HG03097 (cell line): ENCODE results near the gene PIMREG.

Experiments used
- ATAC-seq: cut with Tn5 transposase; IDR thresholded peaks from one replicate; pipeline ENCODE4 v1.9.1; 2021; ENCODE audit not compliant: unreplicated experiment, low FRiP score

PIMREG gene

GRCh38 chr17:6460531-6461161 is 16.4 kb downstream of the PIMREG start:
- no peak for ATAC-seq

GRCh38 chr17:6461246-6461645 is 17.0 kb downstream of the PIMREG start:
- ATAC-seq, result no peak

- no peak for ATAC-seq
These were observed 17.7 kb downstream of the PIMREG start for GRCh38 chr17:6461792-6462524.

GRCh38 chr17:6462692-6463091 is 18.4 kb downstream of the PIMREG start:
- ATAC-seq, result no peak

- ATAC-seq, result no peak
These were observed 19.6 kb downstream of the PIMREG start for GRCh38 chr17:6463616-6464445.

GRCh38 chr17:6464446-6465041 is 20.3 kb downstream of the PIMREG start:
- no peak for ATAC-seq

- no peak for ATAC-seq
These were observed 21.1 kb downstream of the PIMREG start for GRCh38 chr17:6465206-6466003.

- ATAC-seq, result no peak
These were observed 23.3 kb downstream of the PIMREG start for GRCh38 chr17:6467567-6467966.

GRCh38 chr17:6468051-6468790 is 24.0 kb downstream of the PIMREG start:
- ATAC-seq, result no peak

- ATAC-seq, result no peak
These were observed 26.0 kb downstream of the PIMREG start for GRCh38 chr17:6470146-6470718.

- ATAC-seq, result no peak
These were observed 26.7 kb downstream of the PIMREG start for GRCh38 chr17:6470751-6471521.

GRCh38 chr17:6471531-6472465 is 27.5 kb downstream of the PIMREG start:
- ATAC-seq, result no peak

- ATAC-seq, result no peak
These were observed 28.3 kb downstream of the PIMREG start for GRCh38 chr17:6472517-6472916.

GRCh38 chr17:6473128-6473767 is 29.0 kb downstream of the PIMREG start:
- no peak for ATAC-seq

- no peak for ATAC-seq
These were observed 30.1 kb downstream of the PIMREG start for GRCh38 chr17:6474376-6474775.

- no peak for ATAC-seq
These were observed 30.7 kb downstream of the PIMREG start for GRCh38 chr17:6474906-6475305.

- no peak for ATAC-seq
These were observed 31.2 kb downstream of the PIMREG start for GRCh38 chr17:6475411-6475810.
